ENCODE results near the gene RAP1A. TPM values are rescaled to one million over a fixed set of nuclear protein-coding genes. Genes with fewer than 3 reads are reported as not detected.

The RAP1A gene
- total and polyA plus RNA-seq, 4 donors, result 14.2 to 31.4 (median 25.8) TPM

DNA sequence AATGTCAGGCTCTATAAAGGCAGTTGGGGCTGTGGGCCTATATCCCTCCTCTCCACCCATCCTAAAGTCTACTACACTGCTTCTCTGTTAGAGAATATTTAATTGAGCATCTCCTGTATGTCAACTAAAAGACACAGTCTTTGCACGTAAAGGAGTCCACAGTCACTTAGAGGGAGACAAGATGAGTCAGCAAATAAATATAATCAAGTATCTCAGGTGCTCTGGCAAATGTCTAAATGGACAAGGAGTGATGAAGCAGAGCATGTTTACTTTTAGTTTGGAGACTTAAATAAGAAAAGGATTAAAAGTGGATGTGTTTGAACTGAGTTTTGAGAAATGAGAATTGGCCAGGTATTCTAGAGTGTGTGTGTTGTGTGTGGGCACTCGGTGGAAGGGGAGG is 41.8 kb upstream of the RAP1A start:
- no peaks in the 10 kb centered on the region for H3K27me3 ChIP-seq (ENCODE audit: control insufficient read depth in 4 of 4, insufficient read depth in 4 of 4, low read length in 3 of 4)
- WGBS, result 94% methylated on average over 2 of the region's 2 CpGs

More for the DNA sequence above, 41.8 kb upstream of the RAP1A start:
- Histone ChIP-seq H3K27ac (ENCODE audit: low read depth in 1 of 2, low read length in 2 of 2) (no peak overlapping the region), H3K4me1 (ENCODE audit: control insufficient read depth in 4 of 4, insufficient read depth in 4 of 4, low read length in 3 of 4) (peaks cover 0 to 16% (median 7%) of the 10 kb centered on the region in 4 donors), H3K9me3 (ENCODE audit: control insufficient read depth in 4 of 4, low read length in 3 of 4) (no peaks in the 10 kb centered on the region), H3K9ac (ENCODE audit: low read depth in 1 of 2, low read length in 2 of 2) (no peak overlapping the region), H3K36me3 (ENCODE audit: control insufficient read depth in 4 of 4, insufficient read depth in 3 of 4, low read depth in 1 of 4, low read length in 3 of 4) (no peaks in the 10 kb centered on the region), H3K4me3 (ENCODE audit: low read depth in 1 of 3, low read length in 3 of 3) (no peak overlapping the region)
- DNase-seq (ENCODE audit: low spot score), result no peak
- no peak for TF ChIP-seq SP1 (IDR thresholded peaks at IDR 0.05)
- TF ChIP-seq, protein P1, sequence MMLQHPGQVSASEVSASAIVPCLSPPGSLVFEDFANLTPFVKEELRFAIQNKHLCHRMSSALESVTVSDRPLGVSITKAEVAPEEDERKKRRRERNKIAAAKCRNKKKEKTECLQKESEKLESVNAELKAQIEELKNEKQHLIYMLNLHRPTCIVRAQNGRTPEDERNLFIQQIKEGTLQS (IDR thresholded peaks at IDR 0.05), result no peak
- TF ChIP-seq RAD21 (IDR thresholded peaks at IDR 0.05), result no peak
- no peak for TF ChIP-seq FOXA2 (IDR thresholded peaks at IDR 0.05)
- no peak for TF ChIP-seq HNF4A (conservative IDR thresholded peaks at IDR 0.05)
- no peak for TF ChIP-seq HNF4G (IDR thresholded peaks at IDR 0.05)
- no peak for TF ChIP-seq TAF1 (conservative IDR thresholded peaks at IDR 0.05)
- TF ChIP-seq, protein P2, sequence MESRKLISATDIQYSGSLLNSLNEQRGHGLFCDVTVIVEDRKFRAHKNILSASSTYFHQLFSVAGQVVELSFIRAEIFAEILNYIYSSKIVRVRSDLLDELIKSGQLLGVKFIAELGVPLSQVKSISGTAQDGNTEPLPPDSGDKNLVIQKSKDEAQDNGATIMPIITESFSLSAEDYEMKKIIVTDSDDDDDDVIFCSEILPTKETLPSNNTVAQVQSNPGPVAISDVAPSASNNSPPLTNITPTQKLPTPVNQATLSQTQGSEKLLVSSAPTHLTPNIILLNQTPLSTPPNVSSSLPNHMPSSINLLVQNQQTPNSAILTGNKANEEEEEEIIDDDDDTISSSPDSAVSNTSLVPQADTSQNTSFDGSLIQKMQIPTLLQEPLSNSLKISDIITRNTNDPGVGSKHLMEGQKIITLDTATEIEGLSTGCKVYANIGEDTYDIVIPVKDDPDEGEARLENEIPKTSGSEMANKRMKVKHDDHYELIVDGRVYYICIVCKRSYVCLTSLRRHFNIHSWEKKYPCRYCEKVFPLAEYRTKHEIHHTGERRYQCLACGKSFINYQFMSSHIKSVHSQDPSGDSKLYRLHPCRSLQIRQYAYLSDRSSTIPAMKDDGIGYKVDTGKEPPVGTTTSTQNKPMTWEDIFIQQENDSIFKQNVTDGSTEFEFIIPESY (IDR thresholded peaks at IDR 0.05), result no peak
- TF ChIP-seq NR2F2 (IDR thresholded peaks at IDR 0.05), result no peak
- TF ChIP-seq, protein P3, sequence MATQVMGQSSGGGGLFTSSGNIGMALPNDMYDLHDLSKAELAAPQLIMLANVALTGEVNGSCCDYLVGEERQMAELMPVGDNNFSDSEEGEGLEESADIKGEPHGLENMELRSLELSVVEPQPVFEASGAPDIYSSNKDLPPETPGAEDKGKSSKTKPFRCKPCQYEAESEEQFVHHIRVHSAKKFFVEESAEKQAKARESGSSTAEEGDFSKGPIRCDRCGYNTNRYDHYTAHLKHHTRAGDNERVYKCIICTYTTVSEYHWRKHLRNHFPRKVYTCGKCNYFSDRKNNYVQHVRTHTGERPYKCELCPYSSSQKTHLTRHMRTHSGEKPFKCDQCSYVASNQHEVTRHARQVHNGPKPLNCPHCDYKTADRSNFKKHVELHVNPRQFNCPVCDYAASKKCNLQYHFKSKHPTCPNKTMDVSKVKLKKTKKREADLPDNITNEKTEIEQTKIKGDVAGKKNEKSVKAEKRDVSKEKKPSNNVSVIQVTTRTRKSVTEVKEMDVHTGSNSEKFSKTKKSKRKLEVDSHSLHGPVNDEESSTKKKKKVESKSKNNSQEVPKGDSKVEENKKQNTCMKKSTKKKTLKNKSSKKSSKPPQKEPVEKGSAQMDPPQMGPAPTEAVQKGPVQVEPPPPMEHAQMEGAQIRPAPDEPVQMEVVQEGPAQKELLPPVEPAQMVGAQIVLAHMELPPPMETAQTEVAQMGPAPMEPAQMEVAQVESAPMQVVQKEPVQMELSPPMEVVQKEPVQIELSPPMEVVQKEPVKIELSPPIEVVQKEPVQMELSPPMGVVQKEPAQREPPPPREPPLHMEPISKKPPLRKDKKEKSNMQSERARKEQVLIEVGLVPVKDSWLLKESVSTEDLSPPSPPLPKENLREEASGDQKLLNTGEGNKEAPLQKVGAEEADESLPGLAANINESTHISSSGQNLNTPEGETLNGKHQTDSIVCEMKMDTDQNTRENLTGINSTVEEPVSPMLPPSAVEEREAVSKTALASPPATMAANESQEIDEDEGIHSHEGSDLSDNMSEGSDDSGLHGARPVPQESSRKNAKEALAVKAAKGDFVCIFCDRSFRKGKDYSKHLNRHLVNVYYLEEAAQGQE (IDR thresholded peaks at IDR 0.05), result no peak
- TF ChIP-seq, protein P4, sequence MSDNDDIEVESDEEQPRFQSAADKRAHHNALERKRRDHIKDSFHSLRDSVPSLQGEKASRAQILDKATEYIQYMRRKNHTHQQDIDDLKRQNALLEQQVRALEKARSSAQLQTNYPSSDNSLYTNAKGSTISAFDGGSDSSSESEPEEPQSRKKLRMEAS (IDR thresholded peaks at IDR 0.05), result no peak
- TF ChIP-seq, protein P5, sequence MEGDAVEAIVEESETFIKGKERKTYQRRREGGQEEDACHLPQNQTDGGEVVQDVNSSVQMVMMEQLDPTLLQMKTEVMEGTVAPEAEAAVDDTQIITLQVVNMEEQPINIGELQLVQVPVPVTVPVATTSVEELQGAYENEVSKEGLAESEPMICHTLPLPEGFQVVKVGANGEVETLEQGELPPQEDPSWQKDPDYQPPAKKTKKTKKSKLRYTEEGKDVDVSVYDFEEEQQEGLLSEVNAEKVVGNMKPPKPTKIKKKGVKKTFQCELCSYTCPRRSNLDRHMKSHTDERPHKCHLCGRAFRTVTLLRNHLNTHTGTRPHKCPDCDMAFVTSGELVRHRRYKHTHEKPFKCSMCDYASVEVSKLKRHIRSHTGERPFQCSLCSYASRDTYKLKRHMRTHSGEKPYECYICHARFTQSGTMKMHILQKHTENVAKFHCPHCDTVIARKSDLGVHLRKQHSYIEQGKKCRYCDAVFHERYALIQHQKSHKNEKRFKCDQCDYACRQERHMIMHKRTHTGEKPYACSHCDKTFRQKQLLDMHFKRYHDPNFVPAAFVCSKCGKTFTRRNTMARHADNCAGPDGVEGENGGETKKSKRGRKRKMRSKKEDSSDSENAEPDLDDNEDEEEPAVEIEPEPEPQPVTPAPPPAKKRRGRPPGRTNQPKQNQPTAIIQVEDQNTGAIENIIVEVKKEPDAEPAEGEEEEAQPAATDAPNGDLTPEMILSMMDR (IDR thresholded peaks at IDR 0.05; ENCODE audit: low read depth, low read length, missing input control), result no peak
- TF ChIP-seq RXRA (IDR thresholded peaks at IDR 0.05), result no peak
- TF ChIP-seq EGR1 (IDR thresholded peaks at IDR 0.05; ENCODE audit: low read depth in 2 of 2), result no peak
- no peak for TF ChIP-seq GABPA (IDR thresholded peaks at IDR 0.05 in 1 of 2, conservative IDR thresholded peaks at IDR 0.05 in 1 of 2)
- no peak for TF ChIP-seq YY1 (IDR thresholded peaks at IDR 0.05)
- TF ChIP-seq FOXA1 (IDR thresholded peaks at IDR 0.05), result no peak
- TF ChIP-seq JUND (IDR thresholded peaks at IDR 0.05), result no peak

Measured in liver (tissue), 9 donors.